HEK293 (cell line): ENCODE results near the gene CACNA1H.
A peak's percentile ranks its signal among the peaks of the same experiment; 100 is the strongest.

Experiments used
- GLIS2 ChIP-seq: fragments of 450-650 bp; formaldehyde crosslinking; IDR thresholded peaks from 2 replicates; pipeline ENCODE4 v1.5.1; 2016; ENCODE audit warnings: missing biosample characterization, missing genetic modification characterization
- KLF1 ChIP-seq: fragments of 450-650 bp; formaldehyde crosslinking; IDR thresholded peaks from 2 replicates; pipeline ENCODE4 v1.5.1; 2016; ENCODE audit warnings: missing biosample characterization, missing genetic modification characterization
- KLF17 ChIP-seq: fragments of 450-650 bp; formaldehyde crosslinking; IDR thresholded peaks from 2 replicates; pipeline ENCODE4 v1.5.1; 2016; ENCODE audit warnings: missing biosample characterization, missing genetic modification characterization
- KLF9 ChIP-seq: fragments of 450-650 bp; formaldehyde crosslinking; IDR thresholded peaks from 2 replicates; pipeline ENCODE4 v1.5.1; 2016; ENCODE audit warnings: missing biosample characterization, missing genetic modification characterization, low read depth
- PBX3 ChIP-seq: sonication (generic); formaldehyde crosslinking; IDR thresholded peaks from 2 replicates; pipeline ENCODE4 v1.8.1; 2022; ENCODE audit warnings: mild to moderate bottlenecking, moderate library complexity, missing genetic modification reagents
- PRDM4 ChIP-seq: fragments of 450-650 bp; formaldehyde crosslinking; IDR thresholded peaks from 2 replicates; pipeline ENCODE4 v1.5.1; 2017; ENCODE audit warnings: missing biosample characterization, missing genetic modification characterization
- SP7 ChIP-seq: fragments of 450-650 bp; formaldehyde crosslinking; IDR thresholded peaks from 2 replicates; pipeline ENCODE4 v1.5.1; 2016; ENCODE audit warnings: missing biosample characterization, missing genetic modification characterization
- ZFHX2 ChIP-seq: fragments of 450-650 bp; formaldehyde crosslinking; conservative IDR thresholded peaks from 2 replicates; pipeline ENCODE4 v1.5.1; 2016; ENCODE audit warnings: missing biosample characterization, missing genetic modification characterization
- ZFP69B ChIP-seq: fragments of 450-650 bp; formaldehyde crosslinking; IDR thresholded peaks from 2 replicates; pipeline ENCODE4 v1.5.1; 2016; ENCODE audit warnings: missing biosample characterization, missing genetic modification characterization
- ZIC2 ChIP-seq: fragments of 450-650 bp; formaldehyde crosslinking; IDR thresholded peaks from 2 replicates; pipeline ENCODE4 v1.5.1; 2016; ENCODE audit warnings: missing biosample characterization, missing genetic modification characterization
- ZNF155 ChIP-seq: fragments of 450-650 bp; formaldehyde crosslinking; IDR thresholded peaks from 2 replicates; pipeline ENCODE4 v1.5.1; 2016; ENCODE audit warnings: missing biosample characterization, missing genetic modification characterization
- ZNF157 ChIP-seq: fragments of 450-650 bp; formaldehyde crosslinking; IDR thresholded peaks from 2 replicates; pipeline ENCODE4 v1.5.1; 2016; ENCODE audit warnings: missing biosample characterization, missing genetic modification characterization
- ZNF184 ChIP-seq: fragments of 450-650 bp; IDR thresholded peaks from 2 replicates; pipeline ENCODE4 v1.5.1; 2018; ENCODE audit warnings: missing biosample characterization, mild to moderate bottlenecking, missing genetic modification characterization
- ZNF223 ChIP-seq: fragments of 450-650 bp; formaldehyde crosslinking; IDR thresholded peaks from 2 replicates; pipeline ENCODE4 v1.5.1; 2016; ENCODE audit warnings: missing biosample characterization, missing genetic modification characterization
- ZNF302 ChIP-seq: fragments of 450-650 bp; formaldehyde crosslinking; IDR thresholded peaks from 2 replicates; pipeline ENCODE4 v1.5.1; 2016; ENCODE audit warnings: missing biosample characterization, missing genetic modification characterization, low read depth
- ZNF391 ChIP-seq: fragments of 450-650 bp; formaldehyde crosslinking; IDR thresholded peaks from 2 replicates; pipeline ENCODE4 v1.5.1; 2016; ENCODE audit warnings: low read depth, missing biosample characterization, missing genetic modification characterization, borderline replicate concordance
- ZNF398 ChIP-seq: fragments of 450-650 bp; formaldehyde crosslinking; IDR thresholded peaks from 2 replicates; pipeline ENCODE4 v1.5.1; 2017; ENCODE audit warnings: missing biosample characterization, missing genetic modification characterization
- ZNF404 ChIP-seq: fragments of 450-650 bp; formaldehyde crosslinking; IDR thresholded peaks from 2 replicates; pipeline ENCODE4 v1.5.1; 2017; ENCODE audit warnings: missing biosample characterization, missing genetic modification characterization
- ZNF521 ChIP-seq: fragments of 450-650 bp; formaldehyde crosslinking; IDR thresholded peaks from 2 replicates; pipeline ENCODE4 v1.5.1; 2017; ENCODE audit warnings: missing biosample characterization, mild to moderate bottlenecking, missing genetic modification characterization
- ZNF548 ChIP-seq: fragments of 450-650 bp; formaldehyde crosslinking; IDR thresholded peaks from 2 replicates; pipeline ENCODE4 v1.5.1; 2016; ENCODE audit warnings: missing biosample characterization, missing genetic modification characterization
- ZNF596 ChIP-seq: fragments of 450-650 bp; IDR thresholded peaks from 2 replicates; pipeline ENCODE4 v1.5.0; 2018; ENCODE audit warnings: missing biosample characterization, mild to moderate bottlenecking, missing genetic modification characterization, moderate library complexity
- ZNF624 ChIP-seq: fragments of 450-650 bp; formaldehyde crosslinking; IDR thresholded peaks from 2 replicates; pipeline ENCODE4 v1.5.1; 2017; ENCODE audit warnings: missing biosample characterization, missing genetic modification characterization
- ZNF701 ChIP-seq: fragments of 450-650 bp; formaldehyde crosslinking; IDR thresholded peaks from 2 replicates; pipeline ENCODE4 v1.5.1; 2016; ENCODE audit warnings: missing biosample characterization, missing genetic modification characterization
- ZSCAN23 ChIP-seq: fragments of 450-650 bp; formaldehyde crosslinking; IDR thresholded peaks from 2 replicates; pipeline ENCODE4 v1.5.1; 2016; ENCODE audit warnings: missing biosample characterization, missing genetic modification characterization
- ZSCAN4 ChIP-seq: fragments of 450-650 bp; formaldehyde crosslinking; IDR thresholded peaks from 2 replicates; pipeline ENCODE4 v1.5.1; 2017; ENCODE audit warnings: missing biosample characterization, missing genetic modification characterization
- TF ChIP-seq, protein P1 (sequence below): fragments of 450-650 bp; formaldehyde crosslinking; IDR thresholded peaks from 2 replicates; pipeline ENCODE4 v1.5.1; 2016; ENCODE audit warnings: missing biosample characterization, missing genetic modification characterization
- TF ChIP-seq, protein P2 (sequence below): fragments of 450-650 bp; formaldehyde crosslinking; IDR thresholded peaks from 2 replicates; pipeline ENCODE4 v1.5.1; 2017; ENCODE audit warnings: missing biosample characterization, mild to moderate bottlenecking, missing genetic modification characterization, moderate library complexity

CACNA1H gene

DNA sequence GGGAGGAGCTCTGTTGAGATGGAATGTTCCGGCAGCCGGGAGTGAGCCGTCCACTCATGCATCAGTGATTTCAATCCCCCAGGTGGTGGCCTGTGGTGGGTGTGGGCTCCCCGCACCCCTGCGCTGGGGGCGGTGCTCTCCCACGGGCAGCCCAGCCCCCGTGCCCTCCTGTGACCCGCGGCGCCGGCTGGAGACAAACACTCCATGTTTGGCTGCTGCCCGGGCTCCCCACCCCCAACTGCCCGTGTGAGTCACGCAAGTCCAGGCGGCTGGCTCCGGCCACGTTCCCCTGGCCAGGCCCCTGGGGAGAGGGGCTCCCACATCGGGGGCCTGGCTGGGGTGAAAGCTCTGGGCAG is 29.4 kb downstream of the CACNA1H start (continued):
- TF ChIP-seq ZNF398 (tag by site-specific recombination): no peak
- no peak for TF ChIP-seq ZNF596 (tag by site-specific recombination)
- TF ChIP-seq ZNF521 (tag by site-specific recombination): no peak
- TF ChIP-seq ZNF391 (tag by site-specific recombination): no peak
- no peak for TF ChIP-seq ZNF701 (tag by site-specific recombination)
- TF ChIP-seq ZIC2: peak; percentile 59; the same call in 1 of the 2 replicates
- no peak for TF ChIP-seq ZNF184 (tag by site-specific recombination)
- TF ChIP-seq, protein P1, sequence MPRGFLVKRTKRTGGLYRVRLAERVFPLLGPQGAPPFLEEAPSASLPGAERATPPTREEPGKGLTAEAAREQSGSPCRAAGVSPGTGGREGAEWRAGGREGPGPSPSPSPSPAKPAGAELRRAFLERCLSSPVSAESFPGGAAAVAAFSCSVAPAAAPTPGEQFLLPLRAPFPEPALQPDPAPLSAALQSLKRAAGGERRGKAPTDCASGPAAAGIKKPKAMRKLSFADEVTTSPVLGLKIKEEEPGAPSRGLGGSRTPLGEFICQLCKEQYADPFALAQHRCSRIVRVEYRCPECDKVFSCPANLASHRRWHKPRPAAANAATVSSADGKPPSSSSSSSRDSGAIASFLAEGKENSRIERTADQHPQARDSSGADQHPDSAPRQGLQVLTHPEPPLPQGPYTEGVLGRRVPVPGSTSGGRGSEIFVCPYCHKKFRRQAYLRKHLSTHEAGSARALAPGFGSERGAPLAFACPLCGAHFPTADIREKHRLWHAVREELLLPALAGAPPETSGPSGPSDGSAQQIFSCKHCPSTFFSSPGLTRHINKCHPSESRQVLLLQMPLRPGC (tag by site-specific recombination): no peak
- no peak for TF ChIP-seq ZNF223 (tag by site-specific recombination)
- TF ChIP-seq ZNF404 (tag by site-specific recombination): no peak
- no peak for TF ChIP-seq SP7
- peak; percentile 51; the same call in 1 of the 2 replicates for TF ChIP-seq ZFHX2 (tag by site-specific recombination)
- TF ChIP-seq ZFP69B (tag by site-specific recombination): no peak
- TF ChIP-seq KLF9 (tag by site-specific recombination): no peak
- TF ChIP-seq ZNF157: no peak
- peak; percentile 29 for TF ChIP-seq KLF1 (tag by site-specific recombination)
- TF ChIP-seq PBX3 (CRISPR knock-in tag): no peak
- TF ChIP-seq PRDM4 (tag by site-specific recombination): no peak
- TF ChIP-seq ZNF548: no peak
- no peak for TF ChIP-seq KLF17 (tag by site-specific recombination)
- TF ChIP-seq ZNF302: no peak
- TF ChIP-seq ZNF624 (tag by site-specific recombination): no peak
- TF ChIP-seq, protein P2, sequence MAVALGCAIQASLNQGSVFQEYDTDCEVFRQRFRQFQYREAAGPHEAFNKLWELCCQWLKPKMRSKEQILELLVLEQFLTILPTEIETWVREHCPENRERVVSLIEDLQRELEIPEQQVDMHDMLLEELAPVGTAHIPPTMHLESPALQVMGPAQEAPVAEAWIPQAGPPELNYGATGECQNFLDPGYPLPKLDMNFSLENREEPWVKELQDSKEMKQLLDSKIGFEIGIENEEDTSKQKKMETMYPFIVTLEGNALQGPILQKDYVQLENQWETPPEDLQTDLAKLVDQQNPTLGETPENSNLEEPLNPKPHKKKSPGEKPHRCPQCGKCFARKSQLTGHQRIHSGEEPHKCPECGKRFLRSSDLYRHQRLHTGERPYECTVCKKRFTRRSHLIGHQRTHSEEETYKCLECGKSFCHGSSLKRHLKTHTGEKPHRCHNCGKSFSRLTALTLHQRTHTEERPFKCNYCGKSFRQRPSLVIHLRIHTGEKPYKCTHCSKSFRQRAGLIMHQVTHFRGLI (tag by site-specific recombination): no peak
- no peak for TF ChIP-seq ZSCAN23 (tag by site-specific recombination)
- no peak for TF ChIP-seq ZSCAN4 (tag by site-specific recombination)
- TF ChIP-seq GLIS2 (tag by site-specific recombination): peak; percentile 74
- TF ChIP-seq ZNF155: no peak
